K562 (cell line): ENCODE measurements around the gene APC. TPM values are rescaled to one million over a fixed set of nuclear protein-coding genes. Genes with fewer than 3 reads are reported as not detected.

Experiments
- CC2D1A ChIP-seq: fragments of 450-650 bp; IDR thresholded peaks from 2 replicates; pipeline ENCODE4 v1.6.1; 2017; ENCODE audit warnings: mild to moderate bottlenecking
- EP300 ChIP-seq: IDR thresholded peaks from 2 replicates; pipeline ENCODE4 v1.6.1; 2012; ENCODE audit warnings: low read length, improper control_type of control experiment
- HDAC6 ChIP-seq: IDR thresholded peaks from 2 replicates; pipeline ENCODE4 v1.6.1; 2012; ENCODE audit warnings: low read depth, mild to moderate bottlenecking, control low read depth, inconsistent platforms, low read length, moderate library complexity
- HDAC8 ChIP-seq: fragments of 450-650 bp; IDR thresholded peaks from 2 replicates; pipeline ENCODE4 v1.6.1; 2016; ENCODE audit warnings: mild to moderate bottlenecking, missing genetic modification characterization, moderate library complexity, missing compliant biosample characterization
- MEIS2 ChIP-seq: fragments of 450-650 bp; IDR thresholded peaks from 2 replicates; pipeline ENCODE4 v1.6.1; 2014; ENCODE audit warnings: mild to moderate bottlenecking; ENCODE audit not compliant: partially characterized antibody
- NCOR1 ChIP-seq: fragments of 450-650 bp; IDR thresholded peaks from 2 replicates; pipeline ENCODE4 v1.6.1; 2016; ENCODE audit warnings: mild to moderate bottlenecking, moderate library complexity
- NFXL1 ChIP-seq: fragments of 450-650 bp; formaldehyde crosslinking; IDR thresholded peaks from 2 replicates; pipeline ENCODE4 v1.4.0; 2021; ENCODE audit warnings: mild to moderate bottlenecking
- PKNOX1 ChIP-seq: fragments of 450-650 bp; IDR thresholded peaks from 2 replicates; pipeline ENCODE4 v1.6.1; 2016
- RBM14 ChIP-seq: fragments of 200-400 bp; formaldehyde crosslinking; IDR thresholded peaks from 2 replicates; pipeline ENCODE4 v1.6.1; 2018; ENCODE audit warnings: low read depth, mild to moderate bottlenecking, low read length, moderate library complexity, borderline replicate concordance; ENCODE audit not compliant: insufficient read depth
- TAL1 ChIP-seq: fragments of 450-650 bp; IDR thresholded peaks from 2 replicates; pipeline ENCODE4 v1.6.1; 2016; ENCODE audit warnings: mild to moderate bottlenecking
- ZBTB2 ChIP-seq: fragments of 450-650 bp; IDR thresholded peaks from 2 replicates; pipeline ENCODE4 v1.6.1; 2016; ENCODE audit warnings: antibody characterized with exemption
- polyA plus RNA-seq, 8 experiments: library from polyadenylated mRNA; depleted of rRNA in 4 of 8; stranded (reverse) in 5 of 8; unstranded in 3 of 8; fragments of >200 nt; fragmentation: Nextera tagmentation in 2 of 8; fragmentation: Illumina TruSeq in 1 of 8; extraction: Ambion mirVana in 2 of 8; extraction: Trizol in 1 of 8; gene quantifications; 2 replicates each; pipeline versions ENCODE4 v1.2.1 to v1.2.3, GENCODE V29; 2011 to 2014; ENCODE audit warnings: inconsistent platforms in 1 of 8, missing spikeins in 1 of 8
- total RNA-seq, 7 experiments: library from RNA; depleted of rRNA in 6 of 7; stranded (reverse); fragments of >200 nt in 6 of 7; fragmentation: Illumina TruSeq in 2 of 7; extraction: Trizol in 2 of 7; gene quantifications; 2 replicates each; pipeline versions ENCODE4 v1.2.1 to v1.2.3, GENCODE V29; 2011 to 2021; ENCODE audit warnings: low replicate concordance in 1 of 7

The APC gene
- total and polyA plus RNA-seq, 9 of the 15 experiments (the other 6 are each of a cell fraction or from before 2014, with no cell fraction given), result 5.7 to 29.5 (median 15.4) TPM

- TF ChIP-seq ZBTB2, result no peak
- no peak for TF ChIP-seq HDAC6
- TF ChIP-seq RBM14, result no peak
- TF ChIP-seq CC2D1A, result no peak
- peak; percentile 34; the same call in 1 of the 2 replicates for TF ChIP-seq EP300
- no peak for TF ChIP-seq HDAC8
- TF ChIP-seq MEIS2, result peak; percentile 10
- TF ChIP-seq NCOR1, result 0 out of 2 replicates have a peak, but pooled peaks have one; percentile 41
- peak; percentile 62 for TF ChIP-seq PKNOX1
- peak; percentile 63; the same call in 1 of the 2 replicates for TF ChIP-seq TAL1
- no peak for TF ChIP-seq NFXL1 (CRISPR knock-in tag)
Observed at GRCh38 chr5:112795342-112795741, 57.7 kb downstream of the APC start (continued).
